Psoas muscle (tissue), 8 donors: ENCODE results near the gene LRRC26. TPM values are rescaled to one million over a fixed set of nuclear protein-coding genes. Genes with fewer than 3 reads are reported as not detected.

Source experiments
- ATAC-seq, 4 donors: fragments of 200-7000 bp; cut with Tn5 transposase; one replicate each; pipeline ENCODE4 v1.9.1; 2020; ENCODE audit warnings: moderate library complexity in 3 of 4, mild to moderate bottlenecking in 2 of 4
- DNase-seq, 2 donors: peaks; one replicate each; pipeline ENCODE4 v3.0.0-alpha.2; 2020
- H3K27ac ChIP-seq: fragments of 200-600 bp; one replicate; pipeline ENCODE4 v1.8.0; 2022
- H3K27me3 ChIP-seq, 3 donors: fragments of 200-600 bp in 1 of 3; one replicate each; pipeline versions ENCODE4 v1.6.1 to v1.8.0; 2013 to 2022; ENCODE audit warnings: low read length in 2 of 3, mild to moderate bottlenecking in 2 of 3, moderate library complexity in 1 of 3; ENCODE audit not compliant: insufficient read depth in 3 of 3
- H3K36me3 ChIP-seq, 2 donors: fragments of 200-600 bp in 1 of 2; one replicate each; pipeline versions ENCODE4 v1.6.1 to v1.8.0; 2013 to 2022; ENCODE audit warnings: low read depth in 1 of 2, mild to moderate bottlenecking in 1 of 2, moderate library complexity in 1 of 2; ENCODE audit not compliant: insufficient read depth in 1 of 2
- H3K4me1 ChIP-seq: fragments of 200-600 bp; one replicate; pipeline ENCODE4 v1.8.0; 2022
- H3K4me3 ChIP-seq: fragments of 200-600 bp; one replicate; pipeline ENCODE4 v1.8.0; 2022; ENCODE audit warnings: mild to moderate bottlenecking
- H3K9me3 ChIP-seq: fragments of 200-600 bp; one replicate; pipeline ENCODE4 v1.8.0; 2022
- WGBS, 3 donors: extraction: QIAGEN DNeasy Blood & Tissue Kit; methylation state at CpG; one replicate each; pipeline versions ENCODE4 v1.1.6 to v1.1.7; 2013; 5-methylcytosine and 5-hydroxymethylcytosine counted together
- intact Hi-C, 2 donors: fragments of 100-400 bp; cut with DNase I; formaldehyde crosslinking; loops; one replicate each; pipeline versions ENCODE4 v1.11.0 to v1.14.2; 2022
- long read RNA-seq, 2 donors: library from polyadenylated mRNA; unstranded; transcript quantifications; one replicate each; pipeline ENCODE4 v2.0.0, GENCODE V29; 2021
- polyA plus RNA-seq, 3 donors: library from polyadenylated mRNA; stranded (reverse); fragments of 200-250 nt; gene quantifications; one replicate each; pipeline ENCODE4 v1.2.3, GENCODE V29; 2013
- total RNA-seq, 4 donors: library from RNA; stranded (reverse); fragmentation: NEBNext Ultra II Directional in 2 of 4; extraction: Animal tissue kit (Norgen Biotek cat#: 25700) in 2 of 4; gene quantifications; one replicate each; pipeline versions ENCODE4 v1.2.1 to v1.2.4, GENCODE V29; 2021 to 2023
- TF ChIP-seq, protein P1 (sequence below): fragments of 200-600 bp; IDR thresholded peaks from one replicate; pipeline ENCODE4 v1.8.0; 2022; ENCODE audit warnings: antibody characterized with exemption
- donor health status: healthy with polysubstance abuse.
- donor health status: DM: no; HTN: no; CAD: no; lungs with moderate emphysema.
- donor health status: Bipolar disorder and iron deficiency.
- donor health status: healthy.
- donor health status: DM: yes; HTN: yes; CAD: no.
- donor health status: DM: no; HTN: no; CAD: no.
- donor health status: DM: no; HTN: no; CAD: no.
- donor health status: DM: yes; HTN: yes; CAD: no.

Gene LRRC26, protein sequence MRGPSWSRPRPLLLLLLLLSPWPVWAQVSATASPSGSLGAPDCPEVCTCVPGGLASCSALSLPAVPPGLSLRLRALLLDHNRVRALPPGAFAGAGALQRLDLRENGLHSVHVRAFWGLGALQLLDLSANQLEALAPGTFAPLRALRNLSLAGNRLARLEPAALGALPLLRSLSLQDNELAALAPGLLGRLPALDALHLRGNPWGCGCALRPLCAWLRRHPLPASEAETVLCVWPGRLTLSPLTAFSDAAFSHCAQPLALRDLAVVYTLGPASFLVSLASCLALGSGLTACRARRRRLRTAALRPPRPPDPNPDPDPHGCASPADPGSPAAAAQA
- total RNA-seq: not detected
- polyA plus RNA-seq: not detected
- long read RNA-seq, donor 1: 0 reads
- long read RNA-seq, donor 2: 0 reads

DNA sequence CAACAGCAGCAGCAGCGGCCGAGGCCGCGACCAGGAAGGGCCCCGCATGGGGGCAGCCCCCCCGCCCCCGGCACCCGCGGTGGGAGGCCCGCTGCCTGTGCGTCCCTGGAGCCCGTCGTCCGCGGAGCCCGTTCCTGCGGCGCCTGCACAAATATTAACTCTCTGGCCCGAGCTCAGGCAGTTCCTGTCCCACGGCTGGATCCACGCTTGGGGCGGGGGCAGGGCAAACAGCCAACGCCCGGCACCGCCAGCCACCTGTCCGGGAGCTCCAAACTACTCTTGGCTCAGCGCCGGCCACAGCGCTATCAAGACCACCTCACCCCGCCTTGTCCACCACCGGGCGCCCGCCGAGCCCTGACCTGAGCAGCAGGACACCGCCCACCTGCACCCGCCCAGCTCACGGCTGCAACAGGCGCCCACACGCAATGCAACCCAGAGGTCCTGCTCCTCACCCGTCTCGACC is at the start of gene LRRC26:
Gene LRRC26, minus strand, starts transcription at position 156 of the 463 bp plus-strand sequence. Its CDS starts 108 bp downstream, at position 48.
- no peaks in the 10 kb centered on the region for H3K9me3 ChIP-seq
- peak within 1 kb of the TSS; percentile 58 for H3K4me3 ChIP-seq
- peaks cover 23% of the 10 kb centered on the region for H3K4me1 ChIP-seq
- 5 to 10% (median 6%) methylated on average over 30 to 41 of the region's 41 CpGs for WGBS, 3 donors
- H3K36me3 ChIP-seq: no peaks in the 10 kb centered on the region
- H3K27ac ChIP-seq: no peak within 1 kb of the TSS
- DNase-seq (no peak), ATAC-seq (no peak)
- peaks cover 0 to 65% (median 34%) of the 10 kb centered on the region in 3 donors for H3K27me3 ChIP-seq
- TF ChIP-seq, protein P1, sequence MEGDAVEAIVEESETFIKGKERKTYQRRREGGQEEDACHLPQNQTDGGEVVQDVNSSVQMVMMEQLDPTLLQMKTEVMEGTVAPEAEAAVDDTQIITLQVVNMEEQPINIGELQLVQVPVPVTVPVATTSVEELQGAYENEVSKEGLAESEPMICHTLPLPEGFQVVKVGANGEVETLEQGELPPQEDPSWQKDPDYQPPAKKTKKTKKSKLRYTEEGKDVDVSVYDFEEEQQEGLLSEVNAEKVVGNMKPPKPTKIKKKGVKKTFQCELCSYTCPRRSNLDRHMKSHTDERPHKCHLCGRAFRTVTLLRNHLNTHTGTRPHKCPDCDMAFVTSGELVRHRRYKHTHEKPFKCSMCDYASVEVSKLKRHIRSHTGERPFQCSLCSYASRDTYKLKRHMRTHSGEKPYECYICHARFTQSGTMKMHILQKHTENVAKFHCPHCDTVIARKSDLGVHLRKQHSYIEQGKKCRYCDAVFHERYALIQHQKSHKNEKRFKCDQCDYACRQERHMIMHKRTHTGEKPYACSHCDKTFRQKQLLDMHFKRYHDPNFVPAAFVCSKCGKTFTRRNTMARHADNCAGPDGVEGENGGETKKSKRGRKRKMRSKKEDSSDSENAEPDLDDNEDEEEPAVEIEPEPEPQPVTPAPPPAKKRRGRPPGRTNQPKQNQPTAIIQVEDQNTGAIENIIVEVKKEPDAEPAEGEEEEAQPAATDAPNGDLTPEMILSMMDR: no peak
- intact Hi-C loops: no loop called here

DNA sequence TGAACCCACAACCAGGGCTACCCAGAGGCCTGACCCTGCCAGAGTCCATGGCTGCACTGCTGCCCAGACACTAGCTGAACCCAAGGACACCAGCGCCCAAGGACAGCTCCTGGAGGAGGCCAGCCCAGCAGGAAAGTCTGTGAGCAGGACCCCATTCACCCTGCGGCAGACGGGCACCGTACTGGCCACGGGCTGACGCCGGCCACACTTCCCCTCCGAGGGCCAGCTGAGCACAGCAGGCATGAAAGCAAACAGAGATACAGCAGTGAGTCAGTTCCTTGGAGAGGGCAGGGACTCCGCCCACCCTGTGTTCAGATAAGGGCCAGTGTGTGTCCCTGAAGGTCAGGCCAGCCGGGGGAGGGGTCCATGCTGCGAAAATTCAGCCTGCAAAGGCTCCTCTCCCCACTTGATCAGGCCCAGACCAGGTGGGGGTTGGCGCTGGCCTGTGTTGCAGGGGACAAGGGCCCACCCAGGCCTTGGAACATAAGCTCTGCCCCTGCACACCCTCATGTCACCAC is 49.0 kb upstream of the LRRC26 start:
- no peak overlapping the region for H3K27ac ChIP-seq

DNA sequence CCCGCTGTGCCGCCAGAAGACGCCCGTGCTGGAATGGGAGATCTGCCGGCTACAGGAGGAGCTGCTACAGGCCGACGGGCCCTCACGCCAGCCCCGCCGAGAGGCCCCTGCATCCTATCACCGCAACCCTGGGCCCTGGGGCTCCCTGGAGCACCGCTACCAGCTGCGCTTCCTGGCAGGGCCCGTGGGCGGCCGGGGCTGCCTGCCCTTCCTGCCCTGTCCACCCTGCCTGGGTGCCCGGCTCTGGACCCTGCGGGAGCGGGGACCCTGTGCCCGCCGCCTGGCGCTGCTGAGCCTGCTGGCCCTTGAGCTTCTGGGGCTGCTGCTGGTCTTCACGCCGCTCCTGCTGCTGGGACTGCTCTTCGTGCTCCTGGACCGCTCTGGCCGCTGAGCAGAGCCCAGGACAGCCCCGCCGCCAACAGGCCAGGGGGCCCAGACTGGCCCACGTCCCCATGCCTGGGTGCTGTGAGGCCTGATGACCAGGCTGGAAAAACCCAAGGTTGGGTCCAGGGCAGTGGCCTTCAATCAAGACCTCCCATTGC is 48.4 kb upstream of the LRRC26 start:
- Histone ChIP-seq H3K9me3 (no peaks in the 10 kb centered on the region), H3K36me3 (peaks cover 0 to 12% of the 10 kb centered on the region in 2 donors), H3K27me3 (no peaks in the 10 kb centered on the region), H3K4me3 (no peak overlapping the region), H3K27ac (no peak overlapping the region), H3K4me1 (peaks cover 7% of the 10 kb centered on the region)
- TF ChIP-seq, protein P1: no peak
- WGBS, 3 donors: 86 to 87% (median 86%) methylated on average over 30 of the region's 30 CpGs
- DNase-seq (no peak), ATAC-seq (no peak)
- intact Hi-C loops: no loop called here

More for the DNA sequence above, 49.0 kb upstream of the LRRC26 start:
- DNase-seq: no peak
- ATAC-seq: no peak
- WGBS, 3 donors: 82 to 88% (median 85%) methylated on average over 12 of the region's 12 CpGs
- H3K4me3 ChIP-seq: no peak overlapping the region
- no peaks in the 10 kb centered on the region for H3K27me3 ChIP-seq
- peaks cover 7% of the 10 kb centered on the region for H3K4me1 ChIP-seq
- intact Hi-C loops: no loop called here
- no peaks in the 10 kb centered on the region for H3K9me3 ChIP-seq
- TF ChIP-seq, protein P1: no peak
- peaks cover 0 to 12% of the 10 kb centered on the region in 2 donors for H3K36me3 ChIP-seq

DNA sequence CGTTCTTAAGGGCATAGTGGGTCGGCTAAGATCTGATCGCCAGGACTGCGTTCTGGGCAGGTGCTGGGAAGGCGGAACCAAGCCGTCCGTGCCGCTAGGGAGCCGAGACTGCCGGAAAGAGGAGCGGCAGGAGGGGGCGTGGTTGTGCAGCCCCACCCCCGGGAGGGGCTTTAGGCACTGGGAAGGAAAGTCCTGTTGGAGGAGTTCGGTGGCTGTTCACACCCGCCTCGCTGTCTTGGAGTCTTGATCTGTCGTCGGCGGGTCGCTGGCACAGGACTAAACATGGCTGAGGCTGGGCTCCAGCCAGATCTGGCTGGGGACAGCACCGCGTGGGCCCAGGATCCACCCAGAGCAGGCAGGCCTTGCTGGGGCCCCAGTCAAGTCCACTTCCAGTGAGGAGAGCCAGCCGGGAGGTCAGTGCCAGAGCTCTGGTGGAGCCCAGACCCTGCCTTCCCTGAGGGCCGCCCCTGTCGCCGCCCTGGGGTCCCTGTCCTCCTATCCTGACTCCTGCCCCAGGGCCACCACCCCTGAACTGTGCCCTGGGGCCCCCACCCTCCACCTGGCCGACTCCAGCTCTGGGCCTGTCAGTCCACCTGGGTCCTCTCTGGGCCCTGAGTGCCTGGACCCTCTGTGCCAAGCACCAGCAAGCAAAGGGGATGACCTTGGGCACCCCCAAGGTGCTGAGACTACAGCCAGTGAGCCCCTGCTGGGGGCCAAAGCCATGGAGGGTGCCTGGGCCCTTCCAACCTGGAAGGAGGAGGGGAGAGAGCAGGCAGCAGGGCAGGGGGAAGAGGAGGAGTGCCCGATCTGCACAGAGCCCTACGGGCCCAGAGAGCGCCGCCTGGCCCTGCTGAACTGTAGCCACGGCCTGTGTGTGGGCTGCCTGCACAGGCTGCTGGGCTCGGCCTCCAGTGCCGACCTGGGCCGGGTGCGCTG is 47.7 kb upstream of the LRRC26 start:
- peak overlapping the region; percentile 58 for H3K27ac ChIP-seq
- H3K27me3 ChIP-seq: no peaks in the 10 kb centered on the region
- H3K36me3 ChIP-seq: peaks cover 0 to 12% of the 10 kb centered on the region in 2 donors
- intact Hi-C loops: no loop called here
- DNase-seq (peak; percentile 69 to 78), ATAC-seq (peak; percentile 54 to 68 (median 64))
- WGBS, 3 donors: 37 to 51% (median 47%) methylated on average over 34 to 36 of the region's 36 CpGs
- peak overlapping the region; percentile 59 for H3K4me3 ChIP-seq
- H3K4me1 ChIP-seq: peaks cover 3% of the 10 kb centered on the region
- TF ChIP-seq, protein P1: no peak
- no peaks in the 10 kb centered on the region for H3K9me3 ChIP-seq
